Trophoblast cell (in vitro differentiated cells and primary cell): ENCODE data around the gene TMEM176A.
A peak's percentile ranks its signal among the peaks of the same experiment; 100 is the strongest.

Source experiments
- DNase-seq, 2 donors: peaks; one replicate each; pipeline ENCODE4 v3.0.0-alpha.2; 2016
- H2AFZ ChIP-seq: 2 replicates; pipeline ENCODE4 v1.6.1; 2013; ENCODE audit warnings: low read length, moderate library complexity, mild to moderate bottlenecking; ENCODE audit not compliant: insufficient read depth, poor library complexity
- H2AK5ac ChIP-seq: 2 replicates; pipeline ENCODE4 v1.6.1; 2013; ENCODE audit warnings: mild to moderate bottlenecking, low read length
- H2BK120ac ChIP-seq: 2 replicates; pipeline ENCODE4 v1.6.1; 2013; ENCODE audit warnings: low read length, mild to moderate bottlenecking, moderate library complexity; ENCODE audit not compliant: insufficient read depth, poor library complexity
- H2BK12ac ChIP-seq: 2 replicates; pipeline ENCODE4 v1.6.1; 2013; ENCODE audit warnings: mild to moderate bottlenecking, low read length, moderate library complexity
- H2BK5ac ChIP-seq: 2 replicates; pipeline ENCODE4 v1.6.1; 2013; ENCODE audit warnings: low read length, low read depth, moderate library complexity, mild to moderate bottlenecking; ENCODE audit not compliant: poor library complexity
- H3K14ac ChIP-seq: 2 replicates; pipeline ENCODE4 v1.6.1; 2013; ENCODE audit warnings: mild to moderate bottlenecking, low read length
- H3K18ac ChIP-seq: 2 replicates; pipeline ENCODE4 v1.6.1; 2013; ENCODE audit warnings: mild to moderate bottlenecking, low read length
- H3K23ac ChIP-seq: 2 replicates; pipeline ENCODE4 v1.6.1; 2013; ENCODE audit warnings: low read length
- H3K27ac ChIP-seq: 2 replicates; pipeline ENCODE4 v1.5.1; 2013; ENCODE audit warnings: low read depth, mild to moderate bottlenecking, inconsistent platforms, low read length, moderate library complexity
- H3K27me3 ChIP-seq: 2 replicates; pipeline ENCODE4 v1.6.1; 2013; ENCODE audit warnings: inconsistent platforms, mild to moderate bottlenecking, low read length, moderate library complexity; ENCODE audit not compliant: insufficient read depth
- H3K36me3 ChIP-seq, 2 experiments: 1 replicate in 1 of 2; 2 replicates in 1 of 2; pipeline ENCODE4 v1.6.1; 2013; ENCODE audit warnings: low read length in 2 of 2, mild to moderate bottlenecking in 2 of 2, moderate library complexity in 1 of 2; ENCODE audit not compliant: insufficient read depth in 2 of 2, control insufficient read depth in 1 of 2
- H3K4ac ChIP-seq: 2 replicates; pipeline ENCODE4 v1.6.1; 2013; ENCODE audit warnings: low read depth, mild to moderate bottlenecking, low read length, moderate library complexity
- H3K4me1 ChIP-seq, 2 experiments: 1 replicate in 1 of 2; 2 replicates in 1 of 2; pipeline ENCODE4 v1.6.1; 2013; ENCODE audit warnings: low read length in 2 of 2, mild to moderate bottlenecking in 2 of 2, moderate library complexity in 1 of 2; ENCODE audit not compliant: insufficient read depth in 2 of 2, control insufficient read depth in 1 of 2
- H3K4me2 ChIP-seq: 2 replicates; pipeline ENCODE4 v1.6.1; 2013; ENCODE audit warnings: inconsistent platforms, mild to moderate bottlenecking, low read length, moderate library complexity
- H3K4me3 ChIP-seq: 2 replicates; pipeline ENCODE4 v1.5.1; 2013; ENCODE audit warnings: mild to moderate bottlenecking, low read depth, low read length, inconsistent platforms
- H3K79me1 ChIP-seq: one replicate; pipeline ENCODE4 v1.6.1; 2013; ENCODE audit warnings: low read length
- H3K79me2 ChIP-seq: 2 replicates; pipeline ENCODE4 v1.6.1; 2013; ENCODE audit warnings: low read length, mild to moderate bottlenecking; ENCODE audit not compliant: control insufficient read depth, insufficient read depth, poor library complexity
- H3K9ac ChIP-seq: 2 replicates; pipeline ENCODE4 v1.6.1; 2013; ENCODE audit warnings: mild to moderate bottlenecking, low read length
- H3K9me3 ChIP-seq: 2 replicates; pipeline ENCODE4 v1.6.1; 2013; ENCODE audit warnings: low read depth, mild to moderate bottlenecking, control low read depth, inconsistent platforms, low read length; ENCODE audit not compliant: insufficient read depth
- H4K12ac ChIP-seq: 2 replicates; pipeline ENCODE4 v1.6.1; 2013; ENCODE audit warnings: low read depth, mild to moderate bottlenecking, low read length, moderate library complexity
- H4K8ac ChIP-seq: 2 replicates; pipeline ENCODE4 v1.6.1; 2013; ENCODE audit warnings: low read depth, mild to moderate bottlenecking, low read length, moderate library complexity
- H4K91ac ChIP-seq: one replicate; pipeline ENCODE4 v1.6.1; 2013; ENCODE audit warnings: low read depth, mild to moderate bottlenecking, low read length, moderate library complexity
- WGBS: extraction: QIAGEN DNeasy Blood & Tissue Kit; methylation state at CpG from one replicate; pipeline ENCODE4 v1.1.7; 2013; ENCODE audit warnings: missing lambda C conversion rate; ENCODE audit not compliant: insufficient read length, insufficient coverage; ENCODE audit errors: extremely low coverage; 5-methylcytosine and 5-hydroxymethylcytosine counted together

The TMEM176A gene

DNA sequence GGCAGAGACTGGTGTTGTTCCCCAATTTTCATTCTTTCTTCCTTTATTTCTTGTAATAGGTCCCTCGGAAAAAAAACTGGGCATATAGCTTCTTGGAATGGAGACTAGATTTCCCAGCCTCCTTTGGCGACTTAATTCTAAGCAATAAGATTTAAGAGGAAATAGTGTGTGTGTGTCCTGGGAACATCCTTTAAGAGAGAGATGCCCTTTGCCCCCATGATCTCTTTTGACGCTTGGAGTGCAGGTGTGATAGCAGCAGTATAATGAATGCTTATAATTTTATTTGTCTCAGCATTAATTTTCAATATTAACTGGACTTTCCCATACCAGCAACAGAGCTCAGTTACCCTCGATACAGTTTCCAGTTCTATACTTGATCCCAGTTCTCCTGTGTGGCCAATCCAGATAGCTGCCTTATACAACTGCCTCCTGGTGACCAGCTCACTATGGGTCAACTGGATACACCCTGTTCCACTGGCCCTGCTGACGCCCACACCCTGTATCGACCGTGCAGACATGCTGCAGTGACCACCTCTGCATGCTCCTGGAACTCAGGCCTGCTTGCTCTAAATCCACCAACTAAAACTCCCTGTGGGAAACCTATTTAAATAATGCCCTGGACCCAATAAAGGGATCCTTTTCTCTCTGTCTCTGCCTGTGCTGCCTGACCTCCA, 13.9 kb downstream of the TMEM176A start:
- Histone ChIP-seq H3K4me2 (no peak overlapping the region), H3K4ac (no peak overlapping the region), H3K27ac (no peak overlapping the region), H3K79me1 (no peaks in the 10 kb centered on the region), H2BK12ac (no peak overlapping the region), H4K12ac (no peak overlapping the region), H2AFZ (no peak overlapping the region), H3K79me2 (no peaks in the 10 kb centered on the region), H2BK120ac (no peak overlapping the region), H4K91ac (no peak overlapping the region), H3K27me3 (no peaks in the 10 kb centered on the region), H3K14ac (no peak overlapping the region), H3K36me3 (no peaks in the 10 kb centered on the region), H4K8ac (no peak overlapping the region), H2AK5ac (no peak overlapping the region), H2BK5ac (no peak overlapping the region), H3K4me1 (no peaks in the 10 kb centered on the region), H3K23ac (peak overlapping the region; percentile 87), H3K9me3 (peaks cover 2% of the 10 kb centered on the region), H3K18ac (no peak overlapping the region), H3K4me3 (no peak overlapping the region), H3K9ac (no peak overlapping the region)
- DNase-seq = no peak
- WGBS = no CpG with 5 or more reads among the region's 7 CpGs

DNA sequence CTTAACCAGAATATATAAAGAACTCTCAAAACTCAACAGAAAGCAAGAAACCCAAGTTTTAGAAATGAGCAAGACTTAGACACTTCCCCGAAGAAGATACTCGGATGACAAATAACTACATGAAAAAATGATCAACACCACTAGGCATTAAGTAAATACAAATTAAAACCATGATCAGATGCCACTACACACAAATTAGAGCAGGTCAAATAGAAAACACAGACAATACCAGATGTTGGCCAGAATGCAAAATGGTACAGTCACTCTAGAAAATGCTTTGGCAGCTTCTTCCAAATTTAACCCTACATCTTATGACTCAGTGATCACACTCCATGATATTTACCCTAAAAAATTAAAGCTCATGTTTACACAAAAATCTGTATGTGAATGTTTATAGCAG, 18.4 kb downstream of the TMEM176A start:
- H3K4me2 ChIP-seq = no peak overlapping the region
- H3K4me1 ChIP-seq = peaks cover 11 to 17% of the 10 kb centered on the region in 2 experiments
- no peaks in the 10 kb centered on the region for H3K27me3 ChIP-seq
- no peaks in the 10 kb centered on the region for H3K36me3 ChIP-seq
- no peak overlapping the region for H2AK5ac ChIP-seq
- no CpG with 5 or more reads among the region's 2 CpGs for WGBS
- H3K18ac ChIP-seq = no peak overlapping the region
- H2AFZ ChIP-seq = no peak overlapping the region
- H2BK5ac ChIP-seq = no peak overlapping the region
- H3K27ac ChIP-seq = no peak overlapping the region
- H4K8ac ChIP-seq = no peak overlapping the region
- peaks cover 2% of the 10 kb centered on the region for H3K79me2 ChIP-seq
- H3K9me3 ChIP-seq = peaks cover 2% of the 10 kb centered on the region
- no peak overlapping the region for H2BK12ac ChIP-seq
- H4K91ac ChIP-seq = no peak overlapping the region
- no peak overlapping the region for H3K4ac ChIP-seq
- no peak for DNase-seq
- no peak overlapping the region for H3K23ac ChIP-seq
- peaks cover 9% of the 10 kb centered on the region for H3K79me1 ChIP-seq
- no peak overlapping the region for H2BK120ac ChIP-seq
- H3K4me3 ChIP-seq = no peak overlapping the region
- no peak overlapping the region for H4K12ac ChIP-seq
- no peak overlapping the region for H3K9ac ChIP-seq
- H3K14ac ChIP-seq = no peak overlapping the region

DNA sequence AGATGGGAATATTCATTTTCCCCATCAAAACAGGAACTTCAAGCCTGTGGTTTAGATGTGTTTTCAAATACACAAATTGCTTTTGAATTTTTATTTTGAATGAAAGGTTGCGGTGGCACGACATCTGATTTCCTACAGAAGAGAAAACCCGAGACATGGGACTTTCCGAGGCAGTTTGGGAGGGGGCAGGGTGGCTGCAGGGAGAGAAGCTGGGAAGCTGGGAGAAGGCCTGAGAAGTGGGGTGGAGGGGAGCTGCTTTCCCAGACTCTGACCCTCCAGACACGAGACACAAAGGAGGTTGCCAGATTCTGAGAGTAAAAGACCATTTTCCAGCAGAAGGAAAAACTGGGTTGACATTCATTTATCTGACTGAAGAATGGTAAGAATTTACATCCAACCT, 19.6 kb downstream of the TMEM176A start:
- Histone ChIP-seq H3K18ac (no peak overlapping the region), H3K27me3 (no peaks in the 10 kb centered on the region), H3K4me1 (peaks cover 11 to 17% of the 10 kb centered on the region in 2 experiments)

DNA sequence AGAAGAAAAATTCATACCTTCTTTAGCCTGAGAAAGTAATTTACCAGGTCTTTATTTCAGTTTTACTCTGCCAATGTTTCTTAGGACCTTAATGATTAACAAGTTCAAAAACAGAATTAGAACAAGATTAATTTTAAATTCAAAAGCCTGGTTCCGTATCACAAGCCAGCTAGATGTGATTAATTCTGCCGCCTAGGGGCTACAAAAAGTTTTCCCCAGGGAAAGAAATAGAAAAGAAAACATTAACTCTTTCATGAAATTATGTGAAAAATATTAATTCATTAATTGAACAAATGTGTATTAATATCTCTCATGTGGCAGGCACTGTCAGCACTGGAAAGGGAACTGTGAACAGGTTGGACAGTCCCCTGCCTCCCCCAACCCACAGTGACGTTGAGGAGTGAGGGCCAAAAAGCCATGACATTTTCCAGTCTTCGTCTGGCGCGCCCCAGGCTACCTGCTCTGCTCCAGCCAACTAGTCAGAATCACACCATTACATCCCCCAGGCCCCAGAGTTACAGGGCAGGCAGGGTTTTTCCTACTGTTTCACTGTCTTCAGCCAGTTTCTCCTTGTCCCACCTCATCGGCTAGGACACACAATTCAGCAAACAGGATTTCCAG, 20.1 kb downstream of the TMEM176A start:
- peak overlapping the region; percentile 82 for H3K4ac ChIP-seq
- peak overlapping the region; percentile 91 for H3K14ac ChIP-seq
- H3K27ac ChIP-seq = peak overlapping the region; percentile 97
- peak overlapping the region; percentile 98 for H2BK5ac ChIP-seq
- H2BK120ac ChIP-seq = peak overlapping the region; percentile 99
- WGBS = no CpG with 5 or more reads among the region's 7 CpGs
- peak overlapping the region; percentile 98 for H2BK12ac ChIP-seq
- peaks cover 11 to 17% of the 10 kb centered on the region in 2 experiments for H3K4me1 ChIP-seq
- peak overlapping the region; percentile 20 for H3K4me2 ChIP-seq
- no peak for DNase-seq
- no peak overlapping the region for H3K9ac ChIP-seq
- peaks cover 2% of the 10 kb centered on the region for H3K9me3 ChIP-seq
- H2AK5ac ChIP-seq = peak overlapping the region; percentile 85
- H3K36me3 ChIP-seq = no peaks in the 10 kb centered on the region
- H3K79me2 ChIP-seq = peaks cover 2% of the 10 kb centered on the region
- peak overlapping the region; percentile 94 for H3K18ac ChIP-seq
- no peak overlapping the region for H2AFZ ChIP-seq
- peaks cover 9% of the 10 kb centered on the region for H3K79me1 ChIP-seq
- H3K4me3 ChIP-seq = no peak overlapping the region
- peak overlapping the region; percentile 64 for H4K8ac ChIP-seq
- no peak overlapping the region for H4K12ac ChIP-seq
- peak overlapping the region; percentile 89 for H4K91ac ChIP-seq
- no peak overlapping the region for H3K23ac ChIP-seq
- no peaks in the 10 kb centered on the region for H3K27me3 ChIP-seq

More for the DNA sequence above, 19.6 kb downstream of the TMEM176A start:
- Histone ChIP-seq H2AFZ (no peak overlapping the region), H3K79me1 (peaks cover 9% of the 10 kb centered on the region), H3K9ac (no peak overlapping the region), H4K12ac (no peak overlapping the region), H4K8ac (no peak overlapping the region), H3K9me3 (peaks cover 2% of the 10 kb centered on the region), H4K91ac (peak overlapping the region; percentile 51), H3K27ac (peak overlapping the region; percentile 82), H3K4me2 (no peak overlapping the region), H3K23ac (no peak overlapping the region), H3K14ac (no peak overlapping the region), H2AK5ac (no peak overlapping the region), H3K4ac (no peak overlapping the region), H3K4me3 (no peak overlapping the region), H2BK5ac (peak overlapping the region; percentile 61), H3K79me2 (peaks cover 2% of the 10 kb centered on the region), H3K36me3 (no peaks in the 10 kb centered on the region), H2BK12ac (no peak overlapping the region), H2BK120ac (peak overlapping the region; percentile 38)
- WGBS = no CpG with 5 or more reads among the region's 5 CpGs
- no peak for DNase-seq
